Coronary artery (tissue), 2 donors: ENCODE measurements around the gene DPP10.
"Not testable (repeated sequence)": the region's sequence is repeated elsewhere in the genome, so short reads cannot be mapped to it uniquely, and the experiment has no call there.

Source experiments
- DNase-seq: peaks from one replicate; pipeline ENCODE4 v3.0.0-alpha.2; 2017; ENCODE audit warnings: low spot score
- H3K27ac ChIP-seq, 2 donors: fragments of 200-600 bp; sonication (generic); one replicate each; pipeline ENCODE4 v1.5.1; 2016 to 2019
- H3K4me3 ChIP-seq: fragments of 200-600 bp; sonication (generic); 2 replicates; pipeline ENCODE4 v1.5.1; 2016; ENCODE audit warnings: mild to moderate bottlenecking, moderate library complexity
- TF ChIP-seq, protein P1 (sequence below): fragments of 200-600 bp; sonication (generic); IDR thresholded peaks from one replicate; pipeline ENCODE4 v1.5.1; 2019; ENCODE audit warnings: antibody characterized with exemption

The DPP10 gene

DNA sequence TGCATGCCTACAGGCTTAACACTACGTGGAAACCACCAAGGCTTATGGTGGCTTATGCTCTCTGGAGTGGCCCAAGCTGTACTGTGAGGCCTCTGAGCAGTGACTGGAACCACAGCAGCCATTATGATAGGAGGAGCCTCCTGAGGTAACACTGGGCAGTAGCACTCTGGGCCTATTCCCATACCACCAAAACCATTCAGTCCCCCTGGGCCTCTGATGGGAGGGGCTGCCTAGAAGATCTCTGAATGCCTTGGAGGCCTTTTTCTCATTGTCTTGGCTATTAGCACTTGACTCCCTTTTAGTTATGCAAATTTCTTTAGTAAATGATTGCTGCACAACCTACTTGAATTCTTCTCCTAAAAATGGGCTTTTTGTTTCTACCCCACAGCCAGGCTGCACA is 985.0 kb downstream of the DPP10 start:
- TF ChIP-seq, protein P1, sequence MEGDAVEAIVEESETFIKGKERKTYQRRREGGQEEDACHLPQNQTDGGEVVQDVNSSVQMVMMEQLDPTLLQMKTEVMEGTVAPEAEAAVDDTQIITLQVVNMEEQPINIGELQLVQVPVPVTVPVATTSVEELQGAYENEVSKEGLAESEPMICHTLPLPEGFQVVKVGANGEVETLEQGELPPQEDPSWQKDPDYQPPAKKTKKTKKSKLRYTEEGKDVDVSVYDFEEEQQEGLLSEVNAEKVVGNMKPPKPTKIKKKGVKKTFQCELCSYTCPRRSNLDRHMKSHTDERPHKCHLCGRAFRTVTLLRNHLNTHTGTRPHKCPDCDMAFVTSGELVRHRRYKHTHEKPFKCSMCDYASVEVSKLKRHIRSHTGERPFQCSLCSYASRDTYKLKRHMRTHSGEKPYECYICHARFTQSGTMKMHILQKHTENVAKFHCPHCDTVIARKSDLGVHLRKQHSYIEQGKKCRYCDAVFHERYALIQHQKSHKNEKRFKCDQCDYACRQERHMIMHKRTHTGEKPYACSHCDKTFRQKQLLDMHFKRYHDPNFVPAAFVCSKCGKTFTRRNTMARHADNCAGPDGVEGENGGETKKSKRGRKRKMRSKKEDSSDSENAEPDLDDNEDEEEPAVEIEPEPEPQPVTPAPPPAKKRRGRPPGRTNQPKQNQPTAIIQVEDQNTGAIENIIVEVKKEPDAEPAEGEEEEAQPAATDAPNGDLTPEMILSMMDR, result no peak
- no peak for DNase-seq
- no peak overlapping the region for H3K27ac ChIP-seq
- H3K4me3 ChIP-seq, result no peak overlapping the region

DNA sequence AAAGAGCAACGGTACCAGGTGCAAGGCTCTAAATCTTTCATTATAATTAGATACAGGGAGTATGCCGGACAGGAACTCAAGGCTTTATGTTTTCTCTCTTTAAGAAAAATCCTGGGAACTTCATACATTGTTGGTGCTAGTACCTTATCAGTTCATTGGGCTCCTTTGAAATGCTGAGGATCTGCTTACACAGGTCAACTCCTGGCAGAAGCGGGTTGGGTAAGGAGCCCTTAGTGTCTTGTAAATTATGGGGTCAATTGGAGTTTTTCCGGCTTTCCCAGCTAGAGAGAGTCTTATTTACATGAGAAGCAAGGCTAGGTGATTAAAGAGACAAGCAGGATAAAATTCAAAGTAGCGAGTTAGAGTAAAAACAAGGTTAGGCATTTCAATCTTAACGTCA is 998.3 kb downstream of the DPP10 start:
- not testable (repeated sequence) for DNase-seq, H3K27ac ChIP-seq, H3K4me3 ChIP-seq

DNA sequence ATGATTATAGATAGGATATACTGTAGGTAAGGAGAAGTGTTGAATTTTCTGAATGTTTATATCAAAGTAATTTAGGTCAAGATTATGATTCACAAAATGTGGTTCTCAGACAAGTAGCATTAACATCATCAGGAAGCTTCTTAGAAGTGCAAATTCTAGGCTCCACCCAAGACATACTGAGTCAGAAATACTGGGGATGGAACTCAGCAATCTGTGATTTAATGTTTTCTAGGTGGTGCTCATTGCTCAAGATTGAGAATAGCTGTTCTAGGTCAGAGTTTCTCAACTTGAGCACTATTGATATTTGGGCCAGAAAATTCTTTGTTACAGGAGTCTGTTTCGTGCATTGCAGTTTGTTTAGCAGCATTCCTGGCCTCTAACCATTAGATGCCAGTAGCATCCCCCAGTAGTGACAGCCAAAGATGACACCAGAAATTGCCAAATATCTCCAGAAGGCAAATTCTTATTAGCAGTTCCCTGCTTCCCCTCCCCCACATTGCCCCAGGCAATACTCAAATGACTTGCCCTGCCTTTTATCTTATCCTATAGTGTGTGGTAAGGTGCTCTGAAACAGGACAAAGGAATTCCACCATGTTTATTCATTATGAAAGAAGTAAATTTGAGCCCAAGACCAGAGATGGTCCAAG is 1001.2 kb downstream of the DPP10 start:
- TF ChIP-seq, protein P1, result no peak
- no peak overlapping the region for H3K27ac ChIP-seq
- no peak for DNase-seq
- H3K4me3 ChIP-seq, result no peak overlapping the region

DNA sequence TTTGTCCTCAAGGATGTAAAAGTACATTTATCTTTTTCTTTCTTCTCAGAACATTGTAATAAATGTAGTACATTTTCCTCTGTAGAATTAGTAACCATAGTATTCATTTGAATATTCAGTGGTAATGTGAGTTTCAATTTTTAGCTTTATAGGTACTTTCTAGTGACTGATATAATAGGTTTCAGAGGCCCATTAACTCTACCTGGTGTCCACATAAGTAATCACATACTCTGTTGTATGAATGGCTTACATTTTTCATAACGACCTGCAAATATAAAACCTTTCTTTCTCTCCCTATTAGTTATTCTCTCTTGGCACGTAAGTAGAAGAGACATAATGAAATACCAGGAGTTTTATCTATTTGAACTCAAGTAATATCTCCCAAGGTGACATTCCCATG is 1017.6 kb downstream of the DPP10 start:
- DNase-seq, result no peak
- TF ChIP-seq, protein P1, result no peak
- no peak overlapping the region for H3K4me3 ChIP-seq
- no peak overlapping the region for H3K27ac ChIP-seq

DNA sequence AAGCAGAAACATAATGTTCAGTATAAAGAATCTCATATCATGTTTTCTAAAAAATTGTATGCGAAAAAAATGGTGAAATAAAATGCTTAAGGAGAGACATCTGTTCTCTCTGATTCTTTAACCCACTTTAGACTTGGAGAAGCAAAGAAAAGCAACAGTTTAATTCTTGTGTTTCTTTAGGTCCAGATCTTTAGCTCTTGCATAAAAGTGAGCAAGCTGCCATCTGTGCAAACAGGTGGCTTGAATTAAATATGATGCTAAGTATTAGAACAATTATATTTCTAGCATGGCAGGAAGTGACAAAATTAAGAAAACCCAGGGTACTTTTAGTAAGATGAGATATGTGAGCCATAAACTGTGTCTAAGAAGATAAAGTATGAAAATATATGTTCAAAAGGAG is 1038.3 kb downstream of the DPP10 start:
- TF ChIP-seq, protein P1, result no peak
- no peak overlapping the region for H3K27ac ChIP-seq
- no peak overlapping the region for H3K4me3 ChIP-seq
- no peak for DNase-seq

DNA sequence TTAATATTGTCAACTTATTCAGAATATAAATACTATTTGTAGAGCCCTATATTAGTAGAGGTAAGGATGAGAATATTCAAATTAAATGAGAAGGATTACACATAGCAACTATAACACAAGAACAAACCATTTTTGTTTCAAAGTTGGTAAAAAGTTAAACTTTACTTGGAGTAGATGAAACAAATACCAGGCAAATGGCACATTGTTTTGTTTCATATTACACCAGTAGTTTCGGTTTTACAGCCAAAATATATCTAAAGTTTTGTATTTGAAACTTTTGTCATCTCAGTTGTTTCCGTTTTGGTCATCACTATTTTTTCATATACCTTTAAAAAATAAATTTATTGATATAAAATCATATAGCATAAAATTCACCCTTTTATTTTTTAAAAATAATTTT is 1039.4 kb downstream of the DPP10 start:
- no peak for DNase-seq
- H3K4me3 ChIP-seq, result no peak overlapping the region
- H3K27ac ChIP-seq, result no peak overlapping the region
- TF ChIP-seq, protein P1, result no peak

DNA sequence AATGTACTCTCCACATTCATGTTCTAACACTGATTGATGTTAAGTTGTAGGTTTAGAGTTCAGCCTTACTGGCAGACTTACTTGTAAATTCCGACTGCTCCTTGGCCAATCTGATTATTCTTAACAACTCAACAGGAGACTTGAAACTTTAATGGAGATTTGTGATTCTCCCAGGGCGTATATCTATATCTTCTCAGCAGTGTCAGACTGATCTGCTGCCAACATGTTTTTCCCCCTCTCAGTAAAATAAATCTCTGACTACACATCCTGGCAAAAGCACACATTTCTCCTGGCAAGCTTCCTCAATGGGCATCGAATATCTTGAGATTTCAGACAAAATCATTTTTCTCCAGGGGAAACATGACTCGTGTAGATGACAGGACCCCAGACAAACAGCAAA is 1041.2 kb downstream of the DPP10 start:
- no peak for DNase-seq
- Histone ChIP-seq H3K27ac (no peak overlapping the region), H3K4me3 (no peak overlapping the region)
- TF ChIP-seq, protein P1, result no peak
